ENCODE measurements around the gene FN1. TPM values are rescaled to one million over a fixed set of nuclear protein-coding genes. Genes with fewer than 3 reads are reported as not detected.
A peak's percentile ranks its signal among the peaks of the same experiment; 100 is the strongest.
"Not testable (repeated sequence)": the region's sequence is repeated elsewhere in the genome, so short reads cannot be mapped to it uniquely, and the experiment has no call there.

Gene FN1
- total RNA-seq, 1 donor, result 18,025 TPM

- Histone ChIP-seq H3K36me3 (ENCODE audit: insufficient read depth, low read length) (peaks cover 93% of the 10 kb centered on the region), H3K9me3 (ENCODE audit: low read depth, low read length) (no peaks in the 10 kb centered on the region), H3K27ac (ENCODE audit: low read depth, low read length) (peak overlapping the region; percentile 29), H3K27me3 (ENCODE audit: insufficient read depth, low read length) (no peaks in the 10 kb centered on the region), H4K20me1 (ENCODE audit: insufficient read depth, low read length) (peaks cover 54% of the 10 kb centered on the region), H3K79me2 (ENCODE audit: insufficient read depth, low read length) (peaks cover 25% of the 10 kb centered on the region), H3K4me1 (ENCODE audit: insufficient read depth, low read length) (peaks cover 83% of the 10 kb centered on the region), H3K4me3 (ENCODE audit: insufficient read depth, low read length) (no peak overlapping the region), H3K4me2 (ENCODE audit: insufficient read depth, low read length) (peak overlapping the region; percentile 18), H2AFZ (ENCODE audit: low read length) (no peak overlapping the region)
- no peak for DNase-seq (ENCODE audit: insufficient read length, low spot score, missing footprints)
- no peak for TF ChIP-seq CTCF (IDR thresholded peaks at IDR 0.05; ENCODE audit: extremely low read depth, low read depth, low read length)
These were observed 26.3 kb downstream of the FN1 start for GRCh38 chr2:215409331-215410127.

GRCh38 chr2:215408441-215408840 lies 27.4 kb downstream of the FN1 start:
- DNase-seq (ENCODE audit: insufficient read length, low spot score, missing footprints); H2AFZ ChIP-seq (ENCODE audit: low read length); H3K4me2 ChIP-seq (ENCODE audit: insufficient read depth, low read length); H3K9me3 ChIP-seq (ENCODE audit: low read depth, low read length); H3K27me3 ChIP-seq (ENCODE audit: insufficient read depth, low read length); H3K4me3 ChIP-seq (ENCODE audit: insufficient read depth, low read length): not testable (repeated sequence)
- Histone ChIP-seq H3K4me1 (ENCODE audit: insufficient read depth, low read length) (peaks cover 78% of the 10 kb centered on the region), H3K79me2 (ENCODE audit: insufficient read depth, low read length) (peaks cover 25% of the 10 kb centered on the region), H3K27ac (ENCODE audit: low read depth, low read length) (peak overlapping the region; percentile 29), H3K36me3 (ENCODE audit: insufficient read depth, low read length) (peaks cover 93% of the 10 kb centered on the region), H4K20me1 (ENCODE audit: insufficient read depth, low read length) (peaks cover 62% of the 10 kb centered on the region)

GRCh38 chr2:215407590-215408264 lies 28.1 kb downstream of the FN1 start:
- H3K27ac ChIP-seq (ENCODE audit: low read depth, low read length), result peak overlapping the region; percentile 29
- no peak for DNase-seq (ENCODE audit: insufficient read length, low spot score, missing footprints)

GRCh38 chr2:215407061-215407460 lies 28.8 kb downstream of the FN1 start:
- Histone ChIP-seq H3K79me2 (ENCODE audit: insufficient read depth, low read length) (peaks cover 25% of the 10 kb centered on the region), H3K36me3 (ENCODE audit: insufficient read depth, low read length) (peaks cover 93% of the 10 kb centered on the region), H3K27ac (ENCODE audit: low read depth, low read length) (peak overlapping the region; percentile 29), H3K27me3 (ENCODE audit: insufficient read depth, low read length) (no peaks in the 10 kb centered on the region), H3K4me2 (ENCODE audit: insufficient read depth, low read length) (peak overlapping the region; percentile 32), H3K4me3 (ENCODE audit: insufficient read depth, low read length) (no peak overlapping the region), H2AFZ (ENCODE audit: low read length) (no peak overlapping the region), H3K9me3 (ENCODE audit: low read depth, low read length) (no peaks in the 10 kb centered on the region), H4K20me1 (ENCODE audit: insufficient read depth, low read length) (peaks cover 61% of the 10 kb centered on the region), H3K4me1 (ENCODE audit: insufficient read depth, low read length) (peaks cover 68% of the 10 kb centered on the region)
- no peak for DNase-seq (ENCODE audit: insufficient read length, low spot score, missing footprints)
- TF ChIP-seq CTCF (IDR thresholded peaks at IDR 0.05; ENCODE audit: extremely low read depth, low read depth, low read length), result no peak

More at GRCh38 chr2:215407590-215408264, 28.1 kb downstream of the FN1 start:
- H3K9me3 ChIP-seq (ENCODE audit: low read depth, low read length), result no peaks in the 10 kb centered on the region
- no peaks in the 10 kb centered on the region for H3K27me3 ChIP-seq (ENCODE audit: insufficient read depth, low read length)
- H3K4me1 ChIP-seq (ENCODE audit: insufficient read depth, low read length), result peaks cover 73% of the 10 kb centered on the region
- peaks cover 25% of the 10 kb centered on the region for H3K79me2 ChIP-seq (ENCODE audit: insufficient read depth, low read length)
- peak overlapping the region; percentile 32 for H3K4me2 ChIP-seq (ENCODE audit: insufficient read depth, low read length)
- no peak overlapping the region for H2AFZ ChIP-seq (ENCODE audit: low read length)
- peaks cover 61% of the 10 kb centered on the region for H4K20me1 ChIP-seq (ENCODE audit: insufficient read depth, low read length)
- H3K4me3 ChIP-seq (ENCODE audit: insufficient read depth, low read length), result no peak overlapping the region
- peaks cover 93% of the 10 kb centered on the region for H3K36me3 ChIP-seq (ENCODE audit: insufficient read depth, low read length)
- no peak for TF ChIP-seq CTCF (IDR thresholded peaks at IDR 0.05; ENCODE audit: extremely low read depth, low read depth, low read length)
